ENCODE results near the gene MEIS3.

DNA sequence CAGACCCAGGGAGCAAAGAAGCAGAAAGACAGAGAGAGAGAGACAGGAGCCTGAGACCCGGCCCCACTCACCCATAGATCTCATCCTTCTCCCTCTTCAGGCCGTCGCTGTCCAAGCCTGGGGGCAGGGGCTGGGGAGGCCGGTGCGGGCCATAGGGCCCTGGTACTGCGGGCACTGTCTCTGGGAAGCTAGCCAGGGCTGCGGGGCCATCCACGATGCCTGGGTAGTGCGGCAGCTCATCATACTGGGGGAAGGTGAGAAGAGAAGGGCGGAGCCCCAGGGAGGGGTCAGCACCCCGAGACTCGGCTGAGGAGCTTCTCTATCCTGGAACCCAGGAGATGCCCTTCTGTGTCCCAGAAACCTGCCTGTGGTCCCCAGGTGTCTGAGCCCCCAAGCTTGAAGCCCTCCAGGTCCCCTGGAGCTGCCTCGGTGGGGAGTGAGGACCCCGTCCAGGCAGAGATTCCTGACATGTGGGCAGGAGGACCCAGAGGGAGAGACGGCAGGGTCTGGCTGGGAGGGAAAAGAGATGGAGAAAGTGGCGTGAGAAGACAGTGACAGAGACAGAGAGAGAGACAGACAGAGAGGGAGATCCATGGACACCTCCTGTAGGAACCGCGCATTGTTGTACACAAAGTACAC is 2.1 kb downstream of the MEIS3 start:
- TF ChIP-seq CBX3 (IDR thresholded peaks at IDR 0.05; ENCODE audit: low read depth), result no peak
- TF ChIP-seq ZNF274 (IDR thresholded peaks at IDR 0.05; ENCODE audit: low read depth, low read length), result no peak
- TF ChIP-seq, protein P1, sequence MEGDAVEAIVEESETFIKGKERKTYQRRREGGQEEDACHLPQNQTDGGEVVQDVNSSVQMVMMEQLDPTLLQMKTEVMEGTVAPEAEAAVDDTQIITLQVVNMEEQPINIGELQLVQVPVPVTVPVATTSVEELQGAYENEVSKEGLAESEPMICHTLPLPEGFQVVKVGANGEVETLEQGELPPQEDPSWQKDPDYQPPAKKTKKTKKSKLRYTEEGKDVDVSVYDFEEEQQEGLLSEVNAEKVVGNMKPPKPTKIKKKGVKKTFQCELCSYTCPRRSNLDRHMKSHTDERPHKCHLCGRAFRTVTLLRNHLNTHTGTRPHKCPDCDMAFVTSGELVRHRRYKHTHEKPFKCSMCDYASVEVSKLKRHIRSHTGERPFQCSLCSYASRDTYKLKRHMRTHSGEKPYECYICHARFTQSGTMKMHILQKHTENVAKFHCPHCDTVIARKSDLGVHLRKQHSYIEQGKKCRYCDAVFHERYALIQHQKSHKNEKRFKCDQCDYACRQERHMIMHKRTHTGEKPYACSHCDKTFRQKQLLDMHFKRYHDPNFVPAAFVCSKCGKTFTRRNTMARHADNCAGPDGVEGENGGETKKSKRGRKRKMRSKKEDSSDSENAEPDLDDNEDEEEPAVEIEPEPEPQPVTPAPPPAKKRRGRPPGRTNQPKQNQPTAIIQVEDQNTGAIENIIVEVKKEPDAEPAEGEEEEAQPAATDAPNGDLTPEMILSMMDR (IDR thresholded peaks at IDR 0.05 in 2 of 3, conservative IDR thresholded peaks at IDR 0.05 in 1 of 3; ENCODE audit: borderline replicate concordance in 1 of 3, insufficient read depth in 1 of 3, low read depth in 2 of 3, low read length in 2 of 3), result no peak
- TF ChIP-seq, protein P2, sequence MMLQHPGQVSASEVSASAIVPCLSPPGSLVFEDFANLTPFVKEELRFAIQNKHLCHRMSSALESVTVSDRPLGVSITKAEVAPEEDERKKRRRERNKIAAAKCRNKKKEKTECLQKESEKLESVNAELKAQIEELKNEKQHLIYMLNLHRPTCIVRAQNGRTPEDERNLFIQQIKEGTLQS (IDR thresholded peaks at IDR 0.05), result no peak
- TF ChIP-seq, protein P3, sequence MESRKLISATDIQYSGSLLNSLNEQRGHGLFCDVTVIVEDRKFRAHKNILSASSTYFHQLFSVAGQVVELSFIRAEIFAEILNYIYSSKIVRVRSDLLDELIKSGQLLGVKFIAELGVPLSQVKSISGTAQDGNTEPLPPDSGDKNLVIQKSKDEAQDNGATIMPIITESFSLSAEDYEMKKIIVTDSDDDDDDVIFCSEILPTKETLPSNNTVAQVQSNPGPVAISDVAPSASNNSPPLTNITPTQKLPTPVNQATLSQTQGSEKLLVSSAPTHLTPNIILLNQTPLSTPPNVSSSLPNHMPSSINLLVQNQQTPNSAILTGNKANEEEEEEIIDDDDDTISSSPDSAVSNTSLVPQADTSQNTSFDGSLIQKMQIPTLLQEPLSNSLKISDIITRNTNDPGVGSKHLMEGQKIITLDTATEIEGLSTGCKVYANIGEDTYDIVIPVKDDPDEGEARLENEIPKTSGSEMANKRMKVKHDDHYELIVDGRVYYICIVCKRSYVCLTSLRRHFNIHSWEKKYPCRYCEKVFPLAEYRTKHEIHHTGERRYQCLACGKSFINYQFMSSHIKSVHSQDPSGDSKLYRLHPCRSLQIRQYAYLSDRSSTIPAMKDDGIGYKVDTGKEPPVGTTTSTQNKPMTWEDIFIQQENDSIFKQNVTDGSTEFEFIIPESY (IDR thresholded peaks at IDR 0.05; ENCODE audit: extremely low read depth, insufficient replicate concordance, low read length), result no peak
- no peak for TF ChIP-seq POLR2AphosphoS5 (IDR thresholded peaks at IDR 0.05; ENCODE audit: low read depth, low read length)
